GM18511 (cell line): ENCODE results near the gene NEK4.
A peak's percentile ranks its signal among the peaks of the same experiment; 100 is the strongest.
"Not testable (repeated sequence)": the region's sequence is repeated elsewhere in the genome, so short reads cannot be mapped to it uniquely, and the experiment has no call there.

Experiments used
- ATAC-seq: cut with Tn5 transposase; IDR thresholded peaks from one replicate; pipeline ENCODE4 v1.9.1; 2021; ENCODE audit warnings: mild to moderate bottlenecking, moderate library complexity; ENCODE audit not compliant: unreplicated experiment

The NEK4 gene

DNA sequence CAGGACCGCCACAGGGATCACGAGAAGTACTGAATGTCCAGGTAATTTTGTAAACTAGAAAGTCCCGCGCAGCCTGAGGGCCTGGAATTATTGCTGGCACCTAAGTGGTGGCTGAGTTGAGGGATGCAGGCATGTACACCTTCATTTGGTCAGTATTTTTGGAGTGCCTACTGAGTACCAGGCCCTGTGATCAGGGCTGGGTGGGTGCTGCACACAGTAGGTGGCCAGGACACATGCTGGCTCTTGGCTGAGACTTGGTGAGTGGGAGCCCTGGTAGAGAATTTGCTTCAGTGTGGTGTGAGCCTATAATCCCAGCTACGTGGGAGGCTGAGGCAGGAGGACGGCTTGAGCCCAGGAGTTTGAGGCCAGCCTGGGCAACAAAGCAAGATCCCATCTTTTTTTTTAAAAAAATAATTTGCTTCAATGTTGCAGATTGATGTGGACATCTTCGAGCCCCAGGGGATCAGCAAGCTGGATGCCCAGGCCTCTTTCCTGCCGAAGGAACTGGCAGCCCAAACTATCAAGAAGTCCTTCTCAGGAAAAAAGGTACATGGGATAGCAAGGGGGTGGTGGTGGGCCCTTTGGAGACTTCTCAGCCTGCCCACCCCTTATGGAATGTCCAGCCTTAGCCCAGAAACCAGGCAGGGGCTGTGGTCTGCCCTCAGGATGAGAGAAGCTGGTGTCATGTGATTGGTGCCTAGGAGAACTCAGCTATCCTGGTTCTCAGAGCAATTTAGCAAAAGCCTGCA, 9.3 kb upstream of the NEK4 start:
- ATAC-seq, result no peak

DNA sequence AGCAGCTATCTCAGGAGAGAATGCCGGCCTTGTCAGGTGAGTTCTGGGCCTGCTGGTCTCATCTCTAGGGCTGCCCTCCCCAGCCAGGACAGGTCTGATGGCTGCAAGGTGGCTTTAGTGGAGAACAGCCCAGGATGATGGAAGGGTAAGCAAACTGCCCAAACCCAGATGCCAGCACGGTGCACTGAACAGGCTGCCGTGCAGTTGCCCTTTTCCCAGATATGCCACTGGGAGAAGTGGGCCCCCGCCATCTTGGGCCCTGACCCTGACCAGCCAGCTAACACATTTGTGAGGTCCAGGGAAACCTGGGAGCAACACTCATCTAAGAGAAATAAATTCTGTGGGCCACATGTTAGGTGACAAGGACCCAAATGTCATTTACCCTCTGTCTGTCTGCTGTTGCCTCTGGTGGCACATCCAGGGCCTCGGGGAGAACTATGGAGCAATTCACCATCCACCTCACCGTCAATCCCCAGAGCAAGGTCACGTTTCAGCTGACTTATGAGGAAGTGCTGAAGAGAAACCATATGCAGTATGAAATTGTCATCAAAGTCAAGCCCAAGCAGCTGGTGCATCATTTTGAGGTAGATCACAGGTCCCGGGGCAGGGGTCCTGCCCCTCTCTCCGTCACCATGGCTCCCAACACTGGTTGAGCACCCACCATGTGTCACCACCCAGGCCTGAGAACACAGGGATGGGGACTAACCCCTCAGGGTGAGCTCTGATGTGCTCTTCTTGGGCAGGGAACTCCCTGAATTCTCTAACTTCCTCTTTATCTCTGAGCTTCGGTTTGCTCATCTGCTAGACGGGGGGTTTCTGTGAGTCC, 8.5 kb upstream of the NEK4 start:
- ATAC-seq, result peak; percentile 87

DNA sequence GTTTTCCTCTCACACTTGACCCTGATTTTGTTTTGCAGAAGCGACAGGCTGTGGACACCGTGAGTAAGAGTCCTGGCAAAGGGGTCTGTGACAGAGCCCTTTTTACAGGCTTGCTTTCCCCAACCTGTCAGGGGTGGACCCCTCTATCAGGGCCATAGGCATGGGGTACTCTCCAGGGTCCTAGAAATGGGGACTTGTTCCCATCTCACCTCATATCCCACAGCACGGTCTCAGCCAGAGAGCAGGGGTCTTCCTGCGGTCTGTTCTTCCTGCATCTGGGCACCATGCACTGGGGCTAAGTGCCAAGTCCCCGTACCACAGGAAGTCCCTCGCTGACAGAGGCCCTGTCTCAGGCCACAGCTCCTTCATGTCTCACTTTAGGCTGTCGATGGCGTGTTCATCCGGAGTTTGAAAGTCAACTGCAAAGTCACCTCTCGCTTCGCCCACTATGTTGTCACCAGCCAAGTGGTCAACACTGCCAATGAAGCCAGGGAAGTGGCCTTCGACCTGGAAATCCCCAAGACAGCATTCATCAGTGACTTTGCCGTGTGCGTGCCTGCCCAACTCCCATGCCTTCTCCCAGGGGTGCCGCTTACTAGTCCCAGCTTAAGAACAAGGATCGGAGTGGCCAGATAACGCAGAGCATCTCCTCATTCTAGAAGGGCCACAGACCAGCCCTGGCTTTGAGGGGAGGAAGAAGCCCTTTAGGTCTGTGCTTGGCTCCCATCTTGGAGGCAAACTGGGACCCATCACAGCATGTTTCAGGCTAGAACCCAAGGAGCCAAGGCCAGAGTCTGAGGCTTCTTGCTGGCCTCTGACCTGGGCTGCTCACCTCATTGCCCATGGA, 7.4 kb upstream of the NEK4 start:
- ATAC-seq, result no peak

DNA sequence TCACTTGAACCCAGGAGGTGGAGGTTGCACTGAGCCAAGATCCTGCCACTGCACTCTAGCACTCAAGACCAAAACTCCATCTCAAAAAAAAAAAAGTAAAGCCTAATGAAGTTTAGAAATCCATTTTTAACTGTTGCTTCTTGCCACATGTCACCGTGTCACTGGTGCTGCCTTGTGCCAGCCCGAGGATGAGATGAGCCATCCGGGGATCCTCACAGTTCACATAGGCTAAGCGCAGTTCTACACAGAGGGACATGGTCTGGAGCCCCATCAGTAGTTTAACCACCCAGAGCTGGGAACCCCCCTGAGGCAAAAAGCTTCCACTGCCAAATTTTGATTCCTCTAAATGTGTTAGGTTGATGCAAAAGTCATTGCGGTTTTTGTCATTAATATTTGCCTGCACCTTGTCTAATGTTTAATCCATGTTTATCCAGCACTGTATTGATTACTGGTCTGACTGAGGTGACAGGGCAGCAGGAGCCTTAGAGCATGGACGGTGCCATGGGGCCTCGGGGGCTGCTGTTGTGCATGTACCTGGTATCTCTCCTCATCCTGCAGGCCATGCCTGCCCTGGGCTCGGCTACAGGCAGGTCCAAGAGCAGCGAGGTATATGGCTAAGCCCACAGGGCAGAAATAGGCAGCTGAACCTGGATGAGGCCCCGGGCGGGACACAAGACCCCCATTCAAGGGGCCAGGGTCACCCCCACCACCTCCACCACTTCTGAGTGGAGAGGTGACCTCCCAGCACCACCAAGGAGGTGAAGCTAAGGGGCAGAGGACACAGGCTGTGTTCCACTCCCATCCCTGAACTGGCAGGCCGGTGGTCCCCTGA, 6.6 kb upstream of the NEK4 start, which contains the start of gene ITIH1:
ITIH1 (plus strand) TSS at position 473 of the 832 bp plus-strand sequence; CDS start at position 490, 17 bp downstream.
- ATAC-seq, result no peak

DNA sequence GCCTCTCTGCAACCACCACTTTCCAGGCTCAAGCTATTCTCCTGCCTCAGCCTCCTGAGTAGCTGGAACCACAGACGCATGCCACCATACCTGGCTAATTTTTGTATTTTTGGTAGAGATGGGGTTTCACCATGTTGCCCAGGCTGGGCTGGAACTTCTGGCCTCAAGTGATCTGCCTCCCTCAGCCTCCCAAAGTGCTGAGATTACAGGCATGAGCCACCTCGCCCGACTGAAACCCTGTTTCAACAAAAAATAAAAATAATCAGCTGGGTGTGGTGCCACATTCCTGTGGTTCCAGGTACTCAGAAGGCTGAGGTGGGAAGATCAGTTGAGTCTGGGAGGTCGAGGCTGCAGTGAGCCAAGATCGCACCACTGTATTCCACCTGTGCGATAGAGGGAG, 5.7 kb upstream of the NEK4 start:
- ATAC-seq, result not testable (repeated sequence)

DNA sequence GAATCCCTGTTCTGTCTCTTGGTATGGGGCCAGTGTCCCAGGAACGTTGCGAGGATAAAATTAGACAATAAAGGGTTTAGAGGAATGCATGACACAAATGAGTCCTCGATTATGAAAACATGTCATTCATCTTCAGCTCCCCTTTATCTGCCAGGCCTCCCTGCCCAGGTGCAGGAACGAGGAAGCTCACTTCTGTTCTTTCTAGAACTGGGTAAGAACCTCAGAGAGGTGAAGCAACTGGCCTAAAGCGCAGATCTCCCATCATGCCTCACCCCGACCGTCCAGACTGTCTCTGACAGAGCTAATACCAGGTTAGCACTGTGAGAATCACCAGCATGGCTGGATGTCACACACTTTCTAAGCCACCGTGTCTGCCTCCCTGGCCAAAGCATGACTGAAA, 5.1 kb upstream of the NEK4 start:
- no peak for ATAC-seq

DNA sequence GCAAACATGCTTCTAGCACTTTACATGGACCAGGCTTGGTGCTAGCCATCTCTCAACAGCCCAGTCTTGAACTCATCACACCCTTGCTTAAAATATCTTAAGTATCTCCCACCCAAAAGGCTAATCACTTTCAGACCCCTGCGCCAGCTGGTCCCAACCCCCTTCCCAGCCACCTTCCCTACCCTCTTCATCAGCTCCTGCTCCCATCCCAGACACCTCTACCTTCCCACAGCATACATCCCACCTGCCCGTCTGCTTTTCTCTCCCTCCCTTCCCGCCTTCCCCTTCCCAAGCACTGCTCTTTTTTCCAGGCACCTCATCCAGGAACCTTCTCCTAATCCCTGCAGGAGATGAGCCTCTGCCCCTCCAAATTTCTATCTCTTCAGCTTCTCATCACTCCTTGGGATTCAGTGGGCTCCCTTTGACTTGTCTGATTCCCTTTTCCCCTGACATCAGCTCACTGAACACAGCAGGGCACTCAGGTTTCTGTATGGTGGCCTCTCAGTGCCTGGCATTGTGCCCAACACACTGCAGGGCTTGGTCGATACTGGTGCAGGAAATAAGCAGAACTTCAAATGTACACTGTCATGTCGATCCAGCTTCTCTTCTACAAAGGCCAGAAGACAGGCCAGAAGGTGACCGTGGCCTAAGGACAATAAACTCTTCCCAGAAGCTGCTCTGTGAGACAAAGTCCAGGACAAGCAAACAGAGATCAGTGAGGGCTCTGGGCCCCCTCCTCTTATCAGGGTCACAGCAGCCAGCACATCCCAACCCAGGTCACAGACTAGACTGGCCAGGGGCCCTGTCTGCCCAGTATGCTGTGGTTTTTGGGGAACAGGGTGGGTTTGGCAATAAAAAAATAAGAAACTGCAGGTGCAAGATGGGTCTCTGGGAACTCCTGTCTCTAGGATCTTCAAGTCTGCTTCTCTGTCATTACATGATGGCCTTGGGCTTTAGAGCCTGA, 4.4 kb upstream of the NEK4 start:
- ATAC-seq, result no peak

DNA sequence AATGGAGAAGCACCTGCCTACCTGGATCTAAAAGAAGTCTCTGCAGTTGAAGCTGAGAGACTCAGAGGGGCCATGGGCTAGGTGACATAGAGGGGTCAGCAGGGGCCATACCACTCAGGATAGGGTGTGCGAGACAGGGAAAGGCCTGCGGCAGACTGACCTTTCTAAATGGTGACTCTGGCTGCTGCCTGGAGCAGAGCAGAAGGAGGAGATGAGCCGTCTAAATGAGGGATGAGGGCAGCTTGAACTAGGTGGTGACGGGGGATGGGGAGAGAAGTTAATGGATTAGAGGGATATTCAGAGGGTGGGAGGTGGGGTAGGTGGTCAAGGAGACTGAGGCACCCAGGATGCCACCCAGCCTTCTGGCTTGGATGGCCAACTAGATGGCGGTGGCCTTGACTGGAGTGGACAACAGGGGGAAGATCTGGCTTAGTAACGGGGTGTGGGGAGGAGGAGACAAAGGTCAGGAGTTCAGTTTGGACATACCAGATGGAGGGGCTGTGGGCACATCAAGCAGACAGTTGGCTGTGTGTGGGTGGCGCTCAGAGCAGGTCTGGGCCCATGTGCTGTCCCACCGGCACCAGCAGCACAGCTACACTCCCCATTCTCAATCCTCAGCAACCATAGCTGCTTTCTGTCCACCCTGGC, 3.5 kb upstream of the NEK4 start:
- ATAC-seq, result no peak

DNA sequence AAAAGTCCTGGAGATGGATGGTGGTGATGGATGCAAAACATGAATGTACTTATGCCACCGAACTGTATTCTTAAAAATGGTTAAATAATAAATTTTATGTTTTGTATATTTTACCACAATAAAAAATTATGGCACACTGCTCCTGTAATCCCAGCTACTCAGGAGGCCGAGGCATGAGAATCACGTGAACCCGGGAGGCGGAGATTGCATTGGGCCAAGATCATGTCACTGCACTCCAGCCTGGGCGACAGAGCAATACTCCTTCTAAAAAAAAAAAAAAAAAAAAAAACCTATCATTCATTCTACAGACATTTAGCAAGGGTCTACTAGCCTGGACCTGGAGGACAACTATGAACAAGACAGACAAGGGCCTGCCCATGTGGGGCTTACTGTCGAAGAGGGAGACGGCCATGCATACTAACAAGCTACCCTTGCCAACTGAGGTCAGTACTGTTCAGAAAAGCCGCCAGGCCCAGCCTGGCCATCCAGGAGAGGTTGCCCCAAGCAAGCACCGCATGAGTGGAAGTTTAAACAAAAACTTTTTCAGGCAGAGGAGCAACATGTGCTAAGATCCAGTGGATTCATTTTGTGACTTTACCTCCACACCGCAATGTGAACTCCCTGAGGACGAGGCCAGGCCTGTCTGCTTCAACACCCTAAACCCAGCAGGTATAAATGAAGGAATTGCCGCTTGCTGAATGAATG, 2.8 kb upstream of the NEK4 start:
- ATAC-seq, result no peak

GRCh38 chr3:52771702-52772101, 962 bp upstream of the NEK4 start:
- ATAC-seq, result no peak

- ATAC-seq, result peak; percentile 28
Observed at GRCh38 chr3:52771334-52771681, 568 bp upstream of the NEK4 start.

DNA sequence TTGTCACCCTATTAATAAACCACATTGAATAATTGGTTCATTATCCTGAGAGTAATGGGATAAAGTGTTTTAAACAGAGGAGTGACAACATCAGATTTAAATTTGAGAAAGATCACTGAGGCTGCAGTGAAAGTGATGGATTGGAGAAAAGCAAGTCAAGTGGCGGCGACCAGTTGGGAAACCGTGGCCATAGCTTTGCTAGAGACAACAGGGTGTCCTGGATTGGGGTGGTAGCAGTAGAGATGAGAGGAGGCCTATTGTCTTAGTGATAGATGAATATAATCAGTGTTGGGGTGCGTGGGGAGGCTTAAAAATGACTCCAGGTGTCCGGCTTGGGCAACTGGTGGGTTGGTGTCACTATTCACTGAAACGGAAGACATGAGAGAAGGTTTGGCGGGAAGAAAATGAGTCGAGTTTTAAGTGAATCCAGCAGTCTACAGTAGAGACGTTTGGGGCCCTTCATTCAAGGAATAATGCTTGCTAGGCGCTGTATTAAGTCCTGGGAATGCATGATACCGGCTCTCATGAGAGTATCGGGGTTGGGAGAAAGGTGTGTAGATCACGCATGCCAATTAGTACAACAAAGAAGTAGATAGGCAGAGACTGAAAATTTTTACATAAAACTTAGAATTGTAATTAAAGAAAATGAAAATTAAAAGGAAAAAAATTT, 819 bp downstream of the NEK4 start:
- ATAC-seq, result no peak

DNA sequence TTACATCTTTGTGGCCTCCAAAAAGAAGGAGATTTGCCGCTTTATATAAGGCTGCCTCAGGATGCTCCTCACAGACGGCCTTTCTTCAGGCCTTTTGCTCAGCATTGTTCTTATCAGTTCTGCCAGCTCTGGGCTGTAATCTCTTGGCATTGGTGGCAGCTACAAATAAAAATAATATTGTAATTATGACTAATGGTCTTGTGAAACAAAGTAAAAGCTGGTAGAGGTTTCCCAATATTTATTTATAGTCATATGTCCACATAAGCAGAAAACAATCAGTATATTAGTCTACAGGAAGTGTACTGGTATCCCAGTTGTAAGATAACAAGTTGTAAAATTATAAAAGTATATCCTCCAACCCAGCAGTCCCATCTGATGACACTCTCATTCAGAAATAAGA, 7.3 kb downstream of the NEK4 start:
- no peak for ATAC-seq

DNA sequence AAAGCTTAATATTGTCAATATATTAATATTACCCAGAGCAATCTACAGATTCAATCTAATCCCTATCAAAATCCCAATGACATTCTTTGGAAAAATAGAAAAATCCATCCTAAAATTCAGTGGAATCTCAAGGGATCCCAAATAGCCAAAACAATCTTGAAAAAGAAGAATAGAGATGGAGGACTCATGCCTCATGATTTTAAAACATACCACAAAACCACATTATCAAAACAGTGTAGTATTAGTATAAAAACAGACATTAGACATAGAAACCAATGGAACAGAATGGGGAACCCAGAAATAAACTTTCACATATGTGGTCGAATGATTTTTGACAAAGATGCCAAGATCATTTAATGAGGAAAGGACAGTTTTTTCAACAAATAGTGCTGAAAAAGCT, 14.6 kb downstream of the NEK4 start:
- ATAC-seq, result no peak

- ATAC-seq, result no peak
Observed at GRCh38 chr3:52754373-52754772, 16.4 kb downstream of the NEK4 start.

GRCh38 chr3:52752045-52752660, 18.6 kb downstream of the NEK4 start:
- no peak for ATAC-seq

- ATAC-seq, result no peak
Observed at GRCh38 chr3:52743721-52744120, 27.0 kb downstream of the NEK4 start.
